Measurements from ENCODE around the gene SLC6A8. TPM values are rescaled to one million over a fixed set of nuclear protein-coding genes. Genes with fewer than 3 reads are reported as not detected.
"Not testable (repeated sequence)": the region's sequence is repeated elsewhere in the genome, so short reads cannot be mapped to it uniquely, and the experiment has no call there.

Gene SLC6A8
- total RNA-seq, 2 experiments from 2014 or later, result 2.5 to 2.7 TPM

GRCh38 chrX:153688911-153689590 is 1.3 kb downstream of the SLC6A8 start:
- Mint-ChIP-seq H3K9me3 (no peaks in the 10 kb centered on the region), H3K27ac (no peak overlapping the region), H3K27me3 (peaks cover 6% of the 10 kb centered on the region), H3K4me1 (ENCODE audit: low read depth) (no peaks in the 10 kb centered on the region), H3K4me3 (no peak overlapping the region), H3K36me3 (ENCODE audit: low read depth) (no peaks in the 10 kb centered on the region)
- DNase-seq, result no peak
- intact Hi-C loops (cut with micrococcal nuclease), result no loop called here
- ChIA-PET CTCF (no interaction called here), POLR2A (no interaction called here)
- no peak for ATAC-seq
- TF ChIP-seq, protein P1, sequence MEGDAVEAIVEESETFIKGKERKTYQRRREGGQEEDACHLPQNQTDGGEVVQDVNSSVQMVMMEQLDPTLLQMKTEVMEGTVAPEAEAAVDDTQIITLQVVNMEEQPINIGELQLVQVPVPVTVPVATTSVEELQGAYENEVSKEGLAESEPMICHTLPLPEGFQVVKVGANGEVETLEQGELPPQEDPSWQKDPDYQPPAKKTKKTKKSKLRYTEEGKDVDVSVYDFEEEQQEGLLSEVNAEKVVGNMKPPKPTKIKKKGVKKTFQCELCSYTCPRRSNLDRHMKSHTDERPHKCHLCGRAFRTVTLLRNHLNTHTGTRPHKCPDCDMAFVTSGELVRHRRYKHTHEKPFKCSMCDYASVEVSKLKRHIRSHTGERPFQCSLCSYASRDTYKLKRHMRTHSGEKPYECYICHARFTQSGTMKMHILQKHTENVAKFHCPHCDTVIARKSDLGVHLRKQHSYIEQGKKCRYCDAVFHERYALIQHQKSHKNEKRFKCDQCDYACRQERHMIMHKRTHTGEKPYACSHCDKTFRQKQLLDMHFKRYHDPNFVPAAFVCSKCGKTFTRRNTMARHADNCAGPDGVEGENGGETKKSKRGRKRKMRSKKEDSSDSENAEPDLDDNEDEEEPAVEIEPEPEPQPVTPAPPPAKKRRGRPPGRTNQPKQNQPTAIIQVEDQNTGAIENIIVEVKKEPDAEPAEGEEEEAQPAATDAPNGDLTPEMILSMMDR (IDR thresholded peaks at IDR 0.05), result no peak

DNA sequence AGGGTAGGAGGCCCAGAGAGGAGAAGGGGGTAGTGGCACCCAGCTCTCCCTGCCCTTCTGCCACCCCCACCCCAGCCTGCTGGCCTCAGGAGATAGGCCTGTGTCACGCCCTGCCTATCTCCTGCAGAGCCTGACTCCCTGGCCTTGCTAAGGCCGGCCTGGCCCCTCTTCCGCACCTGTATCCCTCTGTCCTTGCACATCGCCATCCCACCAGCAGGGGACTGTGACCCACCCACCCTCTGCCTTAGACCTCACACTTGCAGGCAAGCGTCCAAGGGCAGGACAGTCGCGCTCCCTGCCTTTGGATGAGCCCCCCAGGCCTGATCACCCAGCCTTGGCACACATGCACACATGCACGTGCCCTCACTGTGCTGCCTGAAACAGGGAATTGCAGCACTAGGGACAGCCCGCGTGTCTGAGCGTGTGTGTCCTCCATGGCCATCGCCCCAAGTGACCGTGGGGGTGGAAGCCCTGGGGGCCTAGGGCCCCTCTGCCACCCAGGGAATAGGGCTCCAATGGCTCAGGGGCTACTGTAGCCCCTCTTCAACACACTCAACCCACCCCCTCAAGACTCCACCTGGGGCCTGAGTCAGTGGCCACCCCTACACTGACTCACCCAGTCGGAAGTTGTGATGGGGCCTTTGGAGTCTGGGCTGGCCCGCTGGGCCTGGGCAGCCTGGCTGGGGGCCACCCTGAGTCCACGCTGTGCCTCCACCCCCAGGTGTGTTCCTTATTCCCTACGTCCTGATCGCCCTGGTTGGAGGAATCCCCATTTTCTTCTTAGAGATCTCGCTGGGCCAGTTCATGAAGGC is 2.1 kb downstream of the SLC6A8 start:
- CTCF ChIA-PET, result no interaction called here
- H3K4me3 Mint-ChIP-seq, result no peak overlapping the region
- H3K9me3 Mint-ChIP-seq, result no peaks in the 10 kb centered on the region
- no peak for DNase-seq
- intact Hi-C loops (cut with micrococcal nuclease), result no loop called here
- peaks cover 6% of the 10 kb centered on the region for H3K27me3 Mint-ChIP-seq
- POLR2A ChIA-PET, result no interaction called here
- no peak overlapping the region for H3K27ac Mint-ChIP-seq
- TF ChIP-seq, protein P1 (IDR thresholded peaks at IDR 0.05), result no peak
- ATAC-seq, result no peak
- H3K4me1 Mint-ChIP-seq (ENCODE audit: low read depth), result no peaks in the 10 kb centered on the region
- H3K36me3 Mint-ChIP-seq (ENCODE audit: low read depth), result no peaks in the 10 kb centered on the region

GRCh38 chrX:153690466-153690865 is 2.7 kb downstream of the SLC6A8 start:
- Mint-ChIP-seq H3K27ac (no peak overlapping the region), H3K4me1 (ENCODE audit: low read depth) (no peaks in the 10 kb centered on the region), H3K36me3 (ENCODE audit: low read depth) (no peaks in the 10 kb centered on the region), H3K27me3 (peaks cover 6% of the 10 kb centered on the region), H3K4me3 (no peak overlapping the region), H3K9me3 (no peaks in the 10 kb centered on the region)
- ChIA-PET POLR2A (no interaction called here), CTCF (no interaction called here)
- ATAC-seq (no peak), DNase-seq (no peak)
- TF ChIP-seq, protein P1 (IDR thresholded peaks at IDR 0.05), result no peak
- intact Hi-C loops (cut with micrococcal nuclease), result no loop called here

- CTCF ChIA-PET; DNase-seq; H3K4me3 Mint-ChIP-seq; H3K4me1 Mint-ChIP-seq (ENCODE audit: low read depth); H3K27ac Mint-ChIP-seq; POLR2A ChIA-PET; H3K9me3 Mint-ChIP-seq; H3K27me3 Mint-ChIP-seq; intact Hi-C loops (cut with micrococcal nuclease); ATAC-seq; H3K36me3 Mint-ChIP-seq (ENCODE audit: low read depth): not testable (repeated sequence)
Observed at GRCh38 chrX:153691032-153691827, 3.5 kb downstream of the SLC6A8 start.

GRCh38 chrX:153692003-153692402 is 4.3 kb downstream of the SLC6A8 start:
- no peaks in the 10 kb centered on the region for H3K9me3 Mint-ChIP-seq
- H3K27me3 Mint-ChIP-seq, result peaks cover 3% of the 10 kb centered on the region
- H3K36me3 Mint-ChIP-seq (ENCODE audit: low read depth), result peaks cover 3% of the 10 kb centered on the region
- DNase-seq (no peak), ATAC-seq (no peak)
- intact Hi-C loops (cut with micrococcal nuclease), result no loop called here
- POLR2A ChIA-PET, result no interaction called here
- no peak overlapping the region for H3K4me3 Mint-ChIP-seq
- TF ChIP-seq, protein P1 (IDR thresholded peaks at IDR 0.05), result no peak
- H3K27ac Mint-ChIP-seq, result no peak overlapping the region
- CTCF ChIA-PET, result no interaction called here
- no peaks in the 10 kb centered on the region for H3K4me1 Mint-ChIP-seq (ENCODE audit: low read depth)

Measured in activated CD8-positive, alpha-beta T cell treated with anti-CD3 and anti-CD28 coated beads for 36 hours (primary cell).